ENCODE measurements around the gene SRF. TPM values are rescaled to one million over a fixed set of nuclear protein-coding genes. Genes with fewer than 3 reads are reported as not detected.
A peak's percentile ranks its signal among the peaks of the same experiment; 100 is the strongest.

Gene SRF
- total RNA-seq, 1 donor from 2014 or later, result 12.5 TPM

DNA sequence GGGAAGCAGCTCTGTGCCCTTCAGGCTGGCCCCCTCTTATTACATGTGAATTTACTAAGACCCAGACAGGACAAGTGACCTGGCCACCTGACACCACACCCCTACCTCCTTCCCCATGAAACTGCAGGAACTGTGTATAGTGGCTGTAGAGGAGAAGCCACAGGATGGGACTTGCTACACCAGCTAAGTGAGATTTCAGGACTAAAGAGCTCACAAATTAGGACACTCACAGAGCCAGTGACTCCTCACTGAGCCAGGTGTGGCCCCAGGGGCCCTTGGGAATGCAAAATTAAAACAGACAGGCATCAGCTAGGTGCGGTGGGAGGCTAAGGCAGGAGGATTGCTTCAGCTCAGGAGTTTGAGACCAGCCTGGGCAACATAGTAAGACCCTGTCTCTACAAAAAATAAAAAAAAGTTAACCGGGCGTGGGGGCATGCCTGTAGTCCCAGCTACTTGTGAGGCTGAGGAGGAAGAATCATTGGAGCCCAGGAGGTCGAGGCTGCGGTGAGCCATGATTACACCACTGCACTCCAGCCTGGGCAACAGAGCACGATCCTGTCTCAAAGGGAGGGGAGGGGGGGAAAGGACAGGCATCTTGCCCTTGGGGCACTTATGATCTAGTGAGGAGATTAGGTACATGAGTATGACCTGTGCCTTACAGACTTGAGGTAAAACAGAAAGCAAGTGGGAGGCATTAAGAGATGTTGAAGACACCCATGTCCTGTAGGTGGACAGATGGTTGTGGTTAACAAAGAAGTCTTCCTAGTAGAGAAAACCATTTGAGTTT, 23.2 kb upstream of the SRF start:
- no peak for DNase-seq (ENCODE audit: low read depth in 2 of 2)

DNA sequence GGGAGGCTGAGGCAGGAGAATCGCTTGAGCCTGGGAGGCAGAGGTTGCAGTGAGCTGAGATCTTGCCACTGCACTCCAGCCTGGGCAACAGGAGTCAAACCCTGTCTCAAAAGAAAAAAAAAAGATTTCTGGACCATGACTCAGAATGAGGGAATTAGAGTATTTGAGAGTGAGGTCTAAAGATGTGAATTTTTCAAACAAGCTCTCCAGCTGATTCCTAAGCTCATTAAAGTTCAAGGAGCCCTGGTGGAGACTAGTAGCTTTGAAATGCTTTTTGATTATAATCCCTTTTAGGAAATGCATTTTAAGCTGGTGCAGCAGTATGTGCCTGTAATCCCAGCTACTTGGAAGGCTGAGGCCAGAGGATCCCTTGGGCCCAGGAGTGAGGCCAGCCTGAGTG, 21.8 kb upstream of the SRF start:
- DNase-seq (ENCODE audit: low read depth in 2 of 2), result no peak

DNA sequence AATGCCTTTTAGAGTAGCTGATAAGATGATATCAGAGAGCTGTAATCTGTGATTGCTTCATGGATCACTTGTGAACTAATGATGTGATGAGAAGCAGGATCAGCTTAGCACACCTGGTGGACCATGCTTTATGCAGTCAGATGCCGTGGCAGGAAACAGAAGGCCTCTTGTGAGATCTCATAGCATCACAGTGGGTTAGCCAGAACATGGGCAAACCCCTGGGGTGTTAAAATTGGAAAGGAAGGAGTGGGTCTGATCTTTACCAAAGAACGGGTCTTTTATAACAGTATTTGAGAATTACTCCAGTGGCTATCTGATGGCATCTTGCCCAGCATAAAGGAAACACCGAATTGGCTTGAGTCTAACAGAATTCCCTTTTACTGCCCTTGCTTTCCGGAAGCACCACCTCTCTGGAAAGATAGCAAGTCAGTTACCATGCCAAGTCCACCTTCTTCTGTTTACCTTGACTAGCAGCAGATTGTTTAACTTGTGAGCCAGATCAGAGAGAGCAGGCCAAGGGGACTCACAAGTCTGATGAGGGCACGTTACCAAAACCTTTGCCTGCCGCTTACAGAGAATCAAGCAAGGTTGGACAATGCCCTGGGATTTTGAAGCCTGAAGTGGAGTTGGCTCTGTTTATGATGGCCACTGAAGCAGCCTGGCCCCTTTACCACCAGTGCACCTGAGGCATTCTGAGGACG, 20.9 kb upstream of the SRF start:
- DNase-seq (ENCODE audit: low read depth in 2 of 2), result peak in 1 of 2 donors; percentile 37

DNA sequence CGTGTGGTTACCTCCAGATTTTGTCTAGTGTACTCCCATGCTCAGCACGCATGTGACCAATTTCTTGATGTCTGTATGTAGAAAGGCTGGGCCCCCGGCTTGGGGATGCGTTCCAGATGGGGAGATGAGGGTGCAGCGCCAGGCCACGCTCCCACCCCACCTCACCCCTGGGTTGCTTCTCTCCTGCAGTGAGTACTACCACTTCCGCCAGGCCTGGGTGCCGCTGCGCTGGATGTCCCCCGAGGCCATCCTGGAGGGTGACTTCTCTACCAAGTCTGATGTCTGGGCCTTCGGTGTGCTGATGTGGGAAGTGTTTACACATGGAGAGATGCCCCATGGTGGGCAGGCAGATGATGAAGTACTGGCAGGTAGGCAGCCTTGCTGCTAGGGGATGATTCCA, 11.5 kb upstream of the SRF start:
- DNase-seq (ENCODE audit: low read depth in 2 of 2), result no peak

DNA sequence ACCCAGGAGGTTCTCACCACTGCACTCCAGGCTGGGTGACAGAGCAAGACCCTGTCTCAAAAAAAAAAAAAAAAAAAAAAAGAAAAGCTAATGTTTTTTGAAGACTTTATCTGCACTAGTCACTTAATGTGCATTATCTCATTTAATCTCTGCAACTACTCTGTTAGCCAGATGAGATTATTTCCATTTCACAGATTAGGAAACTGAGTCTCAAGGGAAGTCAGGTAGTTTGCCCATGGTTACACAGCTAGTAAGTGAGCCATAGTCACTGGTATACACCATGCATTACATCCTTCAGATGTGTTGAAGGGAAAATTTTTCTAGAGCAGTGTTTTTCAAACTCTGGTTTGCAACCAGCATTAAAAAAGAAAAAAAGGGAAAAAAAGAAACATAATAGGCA, 7.2 kb upstream of the SRF start:
- DNase-seq (ENCODE audit: low read depth in 2 of 2), result no peak

DNA sequence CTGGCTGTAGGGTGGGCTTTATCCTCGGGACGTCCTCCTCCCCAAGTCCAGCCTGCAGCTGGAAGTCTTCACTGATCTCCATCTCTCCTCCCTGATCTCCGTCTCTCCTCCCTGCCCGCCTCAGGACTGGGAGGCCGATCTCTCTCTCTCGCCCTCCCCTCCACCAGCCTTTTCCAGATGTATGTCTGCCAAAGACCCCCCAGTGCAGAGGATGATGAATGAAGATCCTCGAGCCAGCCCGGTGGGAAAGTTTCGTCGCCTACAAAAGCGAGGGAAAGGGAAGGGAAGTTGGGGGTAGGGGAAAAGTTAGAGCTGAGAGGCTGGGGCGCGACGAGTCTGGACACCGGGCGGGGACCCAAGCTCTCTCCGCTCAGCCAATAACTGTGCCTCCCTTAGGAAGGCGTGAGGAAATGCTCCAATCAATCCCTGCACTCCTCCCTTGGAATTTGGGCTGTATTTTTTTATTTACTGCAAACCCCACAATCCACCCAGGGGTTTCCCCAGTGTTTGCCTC, 595 bp upstream of the SRF start:
- peak; percentile 80 to 88 for DNase-seq (ENCODE audit: low read depth in 2 of 2)

DNA sequence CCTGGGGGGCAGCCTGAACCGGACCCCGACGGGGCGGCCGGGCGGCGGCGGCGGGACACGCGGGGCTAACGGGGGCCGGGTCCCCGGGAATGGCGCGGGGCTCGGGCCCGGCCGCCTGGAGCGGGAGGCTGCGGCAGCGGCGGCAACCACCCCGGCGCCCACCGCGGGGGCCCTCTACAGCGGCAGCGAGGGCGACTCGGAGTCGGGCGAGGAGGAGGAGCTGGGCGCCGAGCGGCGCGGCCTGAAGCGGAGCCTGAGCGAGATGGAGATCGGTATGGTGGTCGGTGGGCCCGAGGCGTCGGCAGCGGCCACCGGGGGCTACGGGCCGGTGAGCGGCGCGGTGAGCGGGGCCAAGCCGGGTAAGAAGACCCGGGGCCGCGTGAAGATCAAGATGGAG, 636 bp downstream of the SRF start:
- DNase-seq (ENCODE audit: low read depth in 2 of 2), result peak in 1 of 2 donors; percentile 19

DNA sequence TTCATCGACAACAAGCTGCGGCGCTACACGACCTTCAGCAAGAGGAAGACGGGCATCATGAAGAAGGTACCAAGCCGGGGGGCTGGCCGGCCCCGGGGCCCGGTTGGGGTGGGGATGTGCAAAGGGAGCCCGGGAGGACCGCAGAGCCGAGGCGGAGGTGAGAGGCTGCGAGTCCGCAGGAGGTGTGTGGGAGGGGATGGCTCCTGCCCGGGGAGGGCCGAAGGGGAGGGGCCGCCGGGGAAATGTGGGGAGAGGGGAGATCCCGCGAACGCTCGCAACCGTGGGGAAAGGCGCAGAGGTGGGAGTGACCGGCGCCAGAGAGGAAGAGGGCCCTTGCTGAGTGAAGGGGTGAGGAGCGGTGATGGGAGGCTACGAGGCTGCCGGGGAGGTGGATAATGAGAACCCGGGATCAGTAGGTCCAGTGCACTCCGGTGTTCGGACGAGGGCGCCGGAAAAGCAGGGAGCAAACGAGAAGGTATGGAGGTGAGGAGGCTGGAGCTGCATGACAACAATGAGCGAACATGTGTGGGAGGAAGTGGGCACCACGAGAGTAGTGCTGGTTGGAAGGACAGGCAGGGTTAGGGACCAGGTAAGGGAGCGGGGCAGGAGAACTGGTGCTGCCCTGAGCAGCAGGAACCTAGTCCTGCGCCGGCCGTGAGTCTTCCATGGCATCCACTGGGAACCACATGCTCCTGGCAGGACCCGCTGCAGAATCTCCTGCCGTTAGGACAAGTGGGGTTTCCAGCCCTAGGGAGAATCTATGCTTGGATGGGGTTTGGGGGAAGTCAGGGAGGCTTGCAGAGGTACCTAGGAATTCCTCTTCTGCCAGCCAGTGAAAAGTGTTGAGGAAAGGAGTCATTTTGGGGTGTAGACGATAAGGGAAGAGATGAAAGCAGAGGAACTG, 1.3 kb downstream of the SRF start:
- peak in 1 of 2 donors; percentile 38 for DNase-seq (ENCODE audit: low read depth in 2 of 2)

DNA sequence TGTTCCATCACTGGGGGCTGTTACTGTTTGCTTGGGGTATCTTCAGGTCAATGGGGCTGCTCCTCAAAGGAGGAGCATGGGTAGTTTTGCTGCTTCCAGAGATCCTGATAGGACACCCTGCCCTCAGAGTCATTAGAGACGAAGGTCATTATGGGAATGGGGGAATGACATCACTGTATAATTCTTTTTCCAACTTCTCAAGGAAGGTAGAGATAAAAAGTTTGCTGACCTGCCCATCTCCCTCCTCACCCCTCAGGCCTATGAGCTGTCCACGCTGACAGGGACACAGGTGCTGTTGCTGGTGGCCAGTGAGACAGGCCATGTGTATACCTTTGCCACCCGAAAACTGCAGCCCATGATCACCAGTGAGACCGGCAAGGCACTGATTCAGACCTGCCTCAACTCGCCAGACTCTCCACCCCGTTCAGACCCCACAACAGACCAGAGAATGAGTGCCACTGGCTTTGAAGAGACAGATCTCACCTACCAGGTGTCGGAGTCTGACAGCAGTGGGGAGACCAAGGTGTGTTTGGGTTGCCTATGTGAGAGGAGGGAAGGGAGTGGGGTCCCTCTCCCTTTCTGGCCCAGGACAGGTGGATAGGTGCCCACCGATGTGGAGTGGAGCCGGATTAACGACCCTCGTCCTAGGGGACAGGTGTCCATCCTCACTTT, 2.7 kb downstream of the SRF start:
- DNase-seq (ENCODE audit: low read depth in 2 of 2), result no peak

DNA sequence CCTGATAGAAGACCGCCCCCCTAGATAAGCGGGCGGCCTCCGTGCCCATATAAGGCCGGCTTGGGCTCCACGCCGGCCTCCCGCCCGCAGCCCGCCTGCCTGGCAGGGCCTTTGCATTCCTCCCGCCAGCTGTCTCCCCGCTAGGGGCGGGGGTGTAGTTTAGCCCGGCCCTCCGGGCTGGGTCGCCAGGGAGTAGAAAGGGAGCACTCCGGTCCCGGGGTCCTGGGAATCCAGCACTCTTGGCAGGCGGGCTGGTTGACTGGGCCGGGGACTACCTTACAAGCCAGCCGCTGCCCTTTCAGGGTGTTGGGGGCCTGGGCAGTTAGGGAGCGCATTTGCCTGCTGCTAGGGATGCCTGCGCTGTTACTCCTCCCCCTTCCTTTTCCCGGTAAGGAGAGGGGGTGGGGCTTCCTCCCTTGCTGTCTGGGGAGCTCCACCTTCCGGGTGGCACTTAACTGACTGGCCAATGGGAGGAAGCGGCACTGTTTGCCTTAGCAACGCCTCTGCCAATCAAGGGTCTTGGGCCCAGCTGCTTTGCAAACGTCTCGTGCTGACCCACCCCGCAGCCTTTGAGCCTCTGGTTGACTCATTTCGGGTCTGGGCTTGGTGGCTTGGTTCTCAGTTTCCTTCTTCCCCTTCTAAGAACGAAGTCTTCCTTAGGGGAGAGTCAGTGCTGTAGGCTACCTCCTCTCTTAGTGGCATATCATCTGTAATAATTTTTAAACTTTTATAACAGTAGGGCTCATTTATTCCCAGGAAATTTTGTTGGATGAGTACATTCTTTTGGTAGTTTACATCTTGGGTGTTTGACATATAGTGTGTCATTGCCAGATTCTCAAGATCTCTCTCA, 3.4 kb downstream of the SRF start:
- DNase-seq (ENCODE audit: low read depth in 2 of 2), result peak; percentile 97 to 99

DNA sequence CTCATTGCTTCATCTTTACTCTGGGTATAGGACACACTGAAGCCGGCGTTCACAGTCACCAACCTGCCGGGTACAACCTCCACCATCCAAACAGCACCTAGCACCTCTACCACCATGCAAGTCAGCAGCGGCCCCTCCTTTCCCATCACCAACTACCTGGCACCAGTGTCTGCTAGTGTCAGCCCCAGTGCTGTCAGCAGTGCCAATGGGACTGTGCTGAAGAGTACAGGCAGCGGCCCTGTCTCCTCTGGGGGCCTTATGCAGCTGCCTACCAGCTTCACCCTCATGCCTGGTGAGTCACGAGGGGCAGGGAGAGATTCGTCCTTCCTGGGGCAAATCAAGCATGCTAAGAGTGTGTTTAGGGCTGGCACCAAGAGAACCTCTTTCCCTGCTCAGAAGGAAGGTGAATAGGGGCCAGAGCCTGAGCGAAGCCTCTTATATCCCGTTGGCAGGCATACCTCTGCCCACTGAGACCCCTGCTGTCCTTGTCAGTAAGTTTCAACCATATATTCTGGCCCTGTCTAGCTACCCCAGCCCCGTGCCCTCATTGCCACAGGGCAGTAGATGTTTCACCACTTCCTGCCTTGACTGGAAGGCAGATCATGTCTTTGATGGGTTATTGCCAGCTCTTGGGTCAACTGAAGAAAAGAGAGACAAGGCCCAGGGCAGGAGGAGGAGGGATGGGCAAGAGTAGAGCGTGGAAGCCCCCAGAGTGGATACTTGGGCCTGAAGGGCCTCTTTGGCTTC, 4.8 kb downstream of the SRF start:
- DNase-seq (ENCODE audit: low read depth in 2 of 2), result no peak

DNA sequence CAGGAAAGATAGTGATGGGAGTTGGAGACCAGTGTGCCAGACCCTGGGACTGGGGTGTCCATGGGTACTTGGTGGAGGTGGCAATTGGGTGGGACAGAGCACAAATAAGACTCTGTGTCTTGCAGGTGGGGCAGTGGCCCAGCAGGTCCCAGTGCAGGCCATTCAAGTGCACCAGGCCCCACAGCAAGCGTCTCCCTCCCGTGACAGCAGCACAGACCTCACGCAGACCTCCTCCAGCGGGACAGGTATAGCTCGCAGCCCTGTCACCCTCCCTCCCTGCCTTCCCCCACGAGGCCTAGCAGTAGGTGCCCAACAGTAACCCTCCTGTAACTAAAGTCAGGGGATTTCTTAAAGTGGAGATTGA, 5.3 kb downstream of the SRF start:
- no peak for DNase-seq (ENCODE audit: low read depth in 2 of 2)

DNA sequence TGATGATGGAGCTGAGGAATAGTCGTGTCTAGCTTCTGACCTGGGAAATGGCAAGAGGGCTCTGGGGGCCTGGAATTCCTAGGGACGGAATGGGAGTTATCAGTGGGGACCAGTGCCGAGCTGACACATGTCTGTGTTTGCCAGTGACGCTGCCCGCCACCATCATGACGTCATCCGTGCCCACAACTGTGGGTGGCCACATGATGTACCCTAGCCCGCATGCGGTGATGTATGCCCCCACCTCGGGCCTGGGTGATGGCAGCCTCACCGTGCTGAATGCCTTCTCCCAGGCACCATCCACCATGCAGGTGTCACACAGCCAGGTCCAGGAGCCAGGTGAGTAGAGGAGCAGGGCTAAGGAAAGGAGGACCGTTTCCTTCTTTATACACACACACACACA, 7.1 kb downstream of the SRF start:
- DNase-seq (ENCODE audit: low read depth in 2 of 2), result no peak

DNA sequence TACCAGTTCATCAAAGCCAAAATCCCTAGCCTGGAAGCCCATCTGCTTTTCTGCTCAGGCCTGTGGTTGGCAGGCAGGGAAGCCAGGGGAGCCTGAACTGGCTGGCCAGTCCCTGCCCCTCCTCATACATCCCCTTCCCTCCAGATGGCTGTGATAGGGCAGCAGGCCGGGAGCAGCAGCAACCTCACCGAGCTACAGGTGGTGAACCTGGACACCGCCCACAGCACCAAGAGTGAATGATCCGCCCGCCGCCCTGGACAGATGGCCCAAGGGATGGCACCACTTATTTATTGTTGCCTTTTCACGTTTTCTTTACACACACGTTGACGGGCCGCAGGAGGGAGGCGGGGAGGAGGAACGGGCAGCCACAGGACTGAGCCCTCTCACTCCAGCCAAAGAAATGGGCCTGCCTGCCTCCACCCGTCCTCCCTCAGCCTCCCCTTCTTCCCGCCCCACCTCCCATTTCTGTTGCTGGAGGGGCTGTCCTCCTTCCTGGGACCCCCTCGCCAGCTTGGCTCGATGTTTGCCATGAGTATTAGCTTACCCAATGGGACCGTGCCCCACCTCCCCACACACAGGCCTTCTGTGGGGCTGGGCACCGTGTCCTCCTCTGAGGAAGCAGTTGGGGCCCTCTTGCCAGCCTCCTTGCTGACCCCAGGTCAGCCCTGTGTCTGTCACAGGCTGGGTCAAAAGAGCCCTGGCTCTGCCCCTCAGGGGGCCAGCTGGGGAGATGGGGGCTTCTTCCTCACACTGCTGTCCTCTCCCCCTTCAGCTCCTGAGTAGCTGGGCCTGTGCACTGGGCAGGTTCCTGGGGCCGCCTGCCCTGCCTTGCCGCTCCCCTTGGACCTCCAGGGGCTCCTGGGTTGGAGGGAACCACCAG, 8.1 kb downstream of the SRF start:
- no peak for DNase-seq (ENCODE audit: low read depth in 2 of 2)

DNA sequence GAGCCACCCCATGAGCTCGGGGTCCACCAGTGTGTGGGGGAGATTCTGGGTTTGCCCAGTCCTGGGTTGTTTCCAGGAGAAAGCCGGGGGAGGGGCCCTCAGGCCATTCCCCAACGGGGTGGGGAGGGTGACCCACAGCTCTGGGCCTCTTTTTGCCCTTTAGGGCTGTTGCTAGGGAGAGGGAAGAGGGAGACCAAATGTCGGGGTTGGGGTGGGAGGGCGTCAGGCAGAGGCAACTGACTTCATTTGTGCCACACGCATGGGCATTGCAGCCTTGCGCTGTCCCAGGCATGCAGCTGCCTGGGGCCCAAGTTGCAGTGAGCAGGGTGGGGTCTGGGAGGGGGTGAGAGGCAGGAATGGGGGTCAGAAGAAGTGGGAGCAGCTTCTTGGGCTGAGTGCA, 9.0 kb downstream of the SRF start:
- no peak for DNase-seq (ENCODE audit: low read depth in 2 of 2)

DNA sequence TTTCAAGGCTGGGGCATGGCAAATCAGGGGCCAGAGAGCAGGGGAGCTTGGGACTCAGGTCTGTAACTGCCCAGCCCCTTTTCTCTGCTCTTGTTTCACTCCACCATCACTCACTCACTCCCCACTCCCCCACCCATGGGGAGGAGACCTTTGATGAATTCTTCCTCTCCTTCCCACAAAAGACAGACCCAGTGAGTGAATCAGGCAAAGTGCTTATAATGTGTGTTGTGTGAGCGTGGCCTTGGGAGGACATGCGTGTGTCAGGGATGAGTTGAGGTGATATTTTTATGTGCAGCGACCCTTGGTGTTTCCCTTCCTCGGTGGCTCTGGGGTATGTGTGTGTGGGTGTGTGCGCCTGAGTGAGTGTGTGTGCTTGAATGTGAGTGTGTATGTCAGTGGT, 9.9 kb downstream of the SRF start:
- no peak for DNase-seq (ENCODE audit: low read depth in 2 of 2)

DNA sequence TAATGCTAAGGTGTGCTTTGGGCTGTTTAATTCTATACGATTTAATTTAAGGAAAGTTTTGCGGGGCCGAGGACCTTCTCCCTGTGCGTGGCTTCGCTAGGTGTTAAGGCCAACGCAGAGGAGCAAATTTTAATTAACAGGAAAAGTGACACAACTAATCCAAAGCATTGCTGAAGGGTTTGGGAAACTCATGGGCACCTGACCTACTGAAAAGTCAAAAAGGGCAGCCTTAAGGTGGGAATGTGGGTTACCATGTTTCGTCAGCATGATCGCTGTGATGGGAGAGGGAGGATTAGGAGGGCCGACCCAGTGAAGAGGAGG, 10.5 kb downstream of the SRF start:
- DNase-seq (ENCODE audit: low read depth in 2 of 2), result no peak

DNA sequence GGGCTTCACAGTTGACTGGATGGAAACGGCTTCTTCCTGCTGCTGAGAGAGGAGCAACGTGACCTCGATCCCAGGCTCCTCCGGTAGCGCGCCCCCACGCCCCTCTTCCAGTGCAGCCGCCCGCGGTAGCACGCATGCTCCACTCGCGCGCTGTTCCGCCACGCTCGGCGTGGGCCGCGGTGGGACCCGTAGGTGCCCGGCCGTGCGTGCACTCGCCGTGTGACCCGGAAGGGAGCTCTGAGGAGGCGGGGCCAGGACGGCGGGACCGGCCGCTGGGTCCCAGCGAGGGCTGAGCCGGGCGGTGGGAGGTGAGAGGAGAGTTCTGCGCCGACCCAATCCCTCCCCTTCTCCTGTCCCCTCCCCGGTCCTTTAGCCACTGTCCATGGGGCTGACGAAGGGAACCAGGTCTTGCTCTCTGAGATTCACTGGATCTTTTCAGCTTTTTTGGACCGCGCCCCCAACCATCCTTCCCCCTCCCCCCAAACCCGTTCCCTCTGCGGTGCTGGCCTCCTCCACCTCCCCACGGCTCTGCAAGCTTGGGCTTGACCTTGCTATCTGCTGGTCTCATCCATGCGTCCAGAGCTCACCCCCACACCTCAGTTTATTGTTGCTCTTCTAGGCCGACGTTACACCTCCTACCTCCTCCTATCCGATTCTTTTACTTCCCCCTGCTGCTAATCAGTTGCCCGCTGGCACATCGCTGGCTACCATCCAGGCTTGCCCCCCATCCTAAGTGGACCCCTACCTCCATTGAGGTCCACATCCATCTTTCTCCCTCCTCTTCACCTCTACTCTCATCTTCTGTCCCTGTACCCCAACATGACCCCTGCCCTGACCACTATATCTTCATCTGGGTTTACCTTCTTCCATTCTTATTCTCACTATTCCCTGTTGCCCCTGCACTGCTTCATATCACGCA, 11.1 kb downstream of the SRF start, which contains the start of gene CUL9:
TSS of gene CUL9 (plus strand) at position 255 of the 919 bp plus-strand sequence. CDS start 2,115 bp downstream, outside the sequence.
- peak; percentile 50 to 75 for DNase-seq (ENCODE audit: low read depth in 2 of 2)
